Ovary (tissue), 3 donors: ENCODE measurements around the gene CADPS2.

Source experiments
- CTCF ChIP-seq, 3 donors: fragments of 450-650 bp in 2 of 3; fragments of 200-600 bp in 1 of 3; IDR thresholded peaks; one replicate each; pipeline versions ENCODE4 v1.5.1 to v1.8.0; 2016 to 2022; ENCODE audit warnings: antibody characterized with exemption in 3 of 3, mild to moderate bottlenecking in 1 of 3
- EP300 ChIP-seq: sonication (generic); formaldehyde crosslinking; IDR thresholded peaks from one replicate; pipeline ENCODE4 v1.6.1; 2017; ENCODE audit warnings: antibody characterized with exemption
- POLR2A ChIP-seq: fragments of 450-650 bp; IDR thresholded peaks from one replicate; pipeline ENCODE4 v1.6.1; 2017; ENCODE audit warnings: antibody characterized with exemption, mild to moderate bottlenecking, moderate library complexity
- donor health status: DM: no; HTN: no; CAD: no.

- no peak for TF ChIP-seq CTCF (IDR thresholded peaks at IDR 0.05)
- TF ChIP-seq EP300: no peak
- no peak for TF ChIP-seq POLR2A
These were observed 472.9 kb downstream of the CADPS2 start for GRCh38 chr7:122413339-122413738.
